Tongue (tissue), 2 donors: ENCODE data around the gene TSPAN14. TPM values are rescaled to one million over a fixed set of nuclear protein-coding genes. Genes with fewer than 3 reads are reported as not detected.
A peak's percentile ranks its signal among the peaks of the same experiment; 100 is the strongest.

ENCODE experiments used
- DNase-seq: peaks from one replicate; pipeline ENCODE4 v3.0.0-alpha.2; 2015
- total RNA-seq: library from RNA; depleted of rRNA; stranded (reverse); fragments of >200 nt; gene quantifications from one replicate; pipeline ENCODE4 v1.2.3, GENCODE V29; 2014

TSPAN14 gene
- total RNA-seq, 1 donor from 2014 or later, result 40.5 TPM

- no peak for DNase-seq
These were observed 32.2 kb upstream of the TSPAN14 start for GRCh38 chr10:80421707-80422536.

GRCh38 chr10:80425901-80426300 is 28.2 kb upstream of the TSPAN14 start:
- no peak for DNase-seq

- no peak for DNase-seq
These were observed 26.6 kb upstream of the TSPAN14 start for GRCh38 chr10:80427541-80427940.

- DNase-seq, result no peak
These were observed 24.6 kb upstream of the TSPAN14 start for GRCh38 chr10:80429521-80429973.

GRCh38 chr10:80433134-80433533 is 21.0 kb upstream of the TSPAN14 start:
- DNase-seq, result no peak

- no peak for DNase-seq
These were observed 17.5 kb upstream of the TSPAN14 start for GRCh38 chr10:80436446-80437098.

- no peak for DNase-seq
These were observed 16.9 kb upstream of the TSPAN14 start for GRCh38 chr10:80437227-80437626.

GRCh38 chr10:80441831-80442230 is 12.3 kb upstream of the TSPAN14 start:
- DNase-seq, result no peak

GRCh38 chr10:80442879-80443278 is 11.2 kb upstream of the TSPAN14 start:
- no peak for DNase-seq

- no peak for DNase-seq
These were observed 10.6 kb upstream of the TSPAN14 start for GRCh38 chr10:80443531-80443974.

GRCh38 chr10:80444124-80444523 is 10.0 kb upstream of the TSPAN14 start:
- no peak for DNase-seq

- peak; percentile 71 for DNase-seq
These were observed 9.3 kb upstream of the TSPAN14 start for GRCh38 chr10:80444646-80445319.

GRCh38 chr10:80447436-80448190 is 6.5 kb upstream of the TSPAN14 start:
- no peak for DNase-seq

- DNase-seq, result no peak
These were observed 5.7 kb upstream of the TSPAN14 start for GRCh38 chr10:80448209-80448942.

- DNase-seq, result no peak
These were observed 4.6 kb upstream of the TSPAN14 start for GRCh38 chr10:80449520-80449919.

GRCh38 chr10:80451132-80451531 is 3.0 kb upstream of the TSPAN14 start:
- DNase-seq, result no peak

GRCh38 chr10:80452069-80452468 is 2.0 kb upstream of the TSPAN14 start:
- DNase-seq, result no peak

GRCh38 chr10:80452640-80453039 is 1.5 kb upstream of the TSPAN14 start:
- DNase-seq, result no peak

- DNase-seq, result no peak
These were observed 861 bp upstream of the TSPAN14 start for GRCh38 chr10:80453056-80453841.
